Keratinocyte (primary cell): ENCODE data around the gene DYNLT2. TPM values are rescaled to one million over a fixed set of nuclear protein-coding genes. Genes with fewer than 3 reads are reported as not detected.

Experiments
- DNase-seq: peaks from one replicate; pipeline ENCODE4 v3.0.0-alpha.2; 2011; ENCODE audit warnings: low read depth, missing footprints, low spot score
- FAIRE-seq: peaks from 2 replicates; lab custom pipeline; 2011; peaks lifted over from hg19 to GRCh38; lab: Jason Lieb, UNC
- H2AFZ ChIP-seq: 2 replicates; pipeline ENCODE4 v1.6.0; 2012; ENCODE audit warnings: low read length, control low read depth, inconsistent platforms; ENCODE audit not compliant: control insufficient read depth
- H3K27ac ChIP-seq: 2 replicates; pipeline ENCODE4 v1.5.1; 2011; ENCODE audit warnings: low read length; ENCODE audit not compliant: control insufficient read depth, insufficient read depth
- H3K27me3 ChIP-seq: 3 replicates; pipeline ENCODE4 v1.6.0; 2011; ENCODE audit warnings: low read length; ENCODE audit not compliant: control insufficient read depth, insufficient read depth; ENCODE audit errors: extremely low read depth
- H3K36me3 ChIP-seq, 2 experiments: 2 replicates in 1 of 2; 3 replicates in 1 of 2; pipeline ENCODE4 v1.5.1; 2011; ENCODE audit warnings: low read length in 2 of 2, mild to moderate bottlenecking in 1 of 2; ENCODE audit not compliant: control insufficient read depth in 2 of 2, insufficient read depth in 2 of 2; ENCODE audit errors: extremely low read depth in 1 of 2
- H3K4me1 ChIP-seq: 3 replicates; pipeline ENCODE4 v1.5.1; 2011; ENCODE audit warnings: low read length; ENCODE audit not compliant: control insufficient read depth, insufficient read depth; ENCODE audit errors: extremely low read depth
- H3K4me2 ChIP-seq: 3 replicates; pipeline ENCODE4 v1.6.0; 2011; ENCODE audit warnings: low read depth, low read length; ENCODE audit not compliant: control insufficient read depth, insufficient read depth; ENCODE audit errors: extremely low read depth
- H3K4me3 ChIP-seq, 3 experiments: fragments of 200-600 bp in 1 of 3; sonication (generic) in 1 of 3; 2 replicates in 2 of 3; 3 replicates in 1 of 3; pipeline ENCODE4 v1.5.1; 2011 to 2016; ENCODE audit warnings: low read length in 3 of 3, mild to moderate bottlenecking in 3 of 3, control low read depth in 2 of 3, inconsistent platforms in 1 of 3, low read depth in 1 of 3, mixed read lengths in 1 of 3, mixed run types in 1 of 3, moderate library complexity in 1 of 3; ENCODE audit not compliant: control insufficient read depth in 2 of 3, insufficient read depth in 2 of 3; ENCODE audit errors: extremely low read depth in 1 of 3
- H3K79me2 ChIP-seq: 2 replicates; pipeline ENCODE4 v1.6.0; 2012; ENCODE audit warnings: low read length; ENCODE audit not compliant: control insufficient read depth, insufficient read depth
- H3K9ac ChIP-seq: 3 replicates; pipeline ENCODE4 v1.6.0; 2011; ENCODE audit warnings: low read length; ENCODE audit not compliant: control insufficient read depth, insufficient read depth; ENCODE audit errors: extremely low read depth
- H3K9me1 ChIP-seq: 3 replicates; pipeline ENCODE4 v1.6.0; 2011; ENCODE audit warnings: low read length; ENCODE audit not compliant: control insufficient read depth, insufficient read depth; ENCODE audit errors: extremely low read depth
- H3K9me3 ChIP-seq: 2 replicates; pipeline ENCODE4 v1.5.1; 2012; ENCODE audit warnings: low read depth, low read length; ENCODE audit not compliant: control insufficient read depth
- H4K20me1 ChIP-seq: 3 replicates; pipeline ENCODE4 v1.6.0; 2011; ENCODE audit warnings: low read length; ENCODE audit not compliant: control insufficient read depth, insufficient read depth; ENCODE audit errors: extremely low read depth
- EZH2 ChIP-seq: IDR thresholded peaks from one replicate; pipeline ENCODE4 v1.6.1; 2012; ENCODE audit warnings: inconsistent platforms, mild to moderate bottlenecking, low read length, moderate library complexity
- dilution Hi-C: fragments of 300-500 bp; cut with MboI; formaldehyde crosslinking; loops from one replicate; pipeline ENCODE4 v1.7.0; 2020; ENCODE audit warnings: low sequenced_read_pairs; ENCODE audit not compliant: extremely low pct_ligation_motif_present
- polyA plus RNA-seq, 5 experiments: library from polyadenylated mRNA; depleted of rRNA in 3 of 5; stranded (reverse) in 3 of 5; stranded (forward) in 1 of 5; unstranded in 1 of 5; fragments of >200 nt; gene quantifications; 1 replicate in 1 of 5; 2 replicates in 3 of 5; 3 replicates in 1 of 5; pipeline versions ENCODE4 v1.2.1 to v1.2.3, GENCODE V29; 2011 to 2012; ENCODE audit warnings: missing spikeins in 2 of 5, low read depth in 1 of 5, low replicate concordance in 1 of 5
- TF ChIP-seq, protein P1 (sequence below), 3 experiments: IDR thresholded peaks in 1 of 3; conservative IDR thresholded peaks in 1 of 3; optimal IDR thresholded peaks in 1 of 3; 2 replicates in 2 of 3; 3 replicates in 1 of 3; pipeline versions ENCODE3 to v1.5.1; 2011; ENCODE audit warnings: low read length in 3 of 3, mild to moderate bottlenecking in 3 of 3, moderate library complexity in 2 of 3, control low read depth in 1 of 3, inconsistent platforms in 1 of 3; ENCODE audit not compliant: insufficient read depth in 2 of 3; ENCODE audit errors: extremely low read depth in 1 of 3

The DYNLT2 gene
- polyA plus RNA-seq, 1 donor (not counting 4 experiments of a cell fraction or from before 2014, with no cell fraction given) = 0.58 TPM

GRCh38 chr6:169709293-169709692 is 42.1 kb downstream of the DYNLT2 start:
- no peaks in the 10 kb centered on the region for H3K9me1 ChIP-seq
- no peak overlapping the region for H3K9ac ChIP-seq
- no peaks in the 10 kb centered on the region for H3K27me3 ChIP-seq
- H3K4me2 ChIP-seq = no peak overlapping the region
- H3K79me2 ChIP-seq = peaks cover 13% of the 10 kb centered on the region
- dilution Hi-C loops = no loop called here
- TF ChIP-seq EZH2 = no peak
- DNase-seq (no peak), FAIRE-seq (no peak)
- H3K4me3 ChIP-seq = no peak overlapping the region
- no peaks in the 10 kb centered on the region for H3K9me3 ChIP-seq
- H2AFZ ChIP-seq = no peak overlapping the region
- peak overlapping the region; percentile 7 for H3K27ac ChIP-seq
- H4K20me1 ChIP-seq = no peaks in the 10 kb centered on the region
- H3K36me3 ChIP-seq = peaks cover 6% of the 10 kb centered on the region in 2 experiments
- H3K4me1 ChIP-seq = peaks cover 5% of the 10 kb centered on the region

GRCh38 chr6:169707772-169708171 is 43.6 kb downstream of the DYNLT2 start:
- H2AFZ ChIP-seq = no peak overlapping the region
- no peaks in the 10 kb centered on the region for H4K20me1 ChIP-seq
- H3K9me3 ChIP-seq = no peaks in the 10 kb centered on the region
- peaks cover 20% of the 10 kb centered on the region for H3K4me1 ChIP-seq
- TF ChIP-seq, protein P1, sequence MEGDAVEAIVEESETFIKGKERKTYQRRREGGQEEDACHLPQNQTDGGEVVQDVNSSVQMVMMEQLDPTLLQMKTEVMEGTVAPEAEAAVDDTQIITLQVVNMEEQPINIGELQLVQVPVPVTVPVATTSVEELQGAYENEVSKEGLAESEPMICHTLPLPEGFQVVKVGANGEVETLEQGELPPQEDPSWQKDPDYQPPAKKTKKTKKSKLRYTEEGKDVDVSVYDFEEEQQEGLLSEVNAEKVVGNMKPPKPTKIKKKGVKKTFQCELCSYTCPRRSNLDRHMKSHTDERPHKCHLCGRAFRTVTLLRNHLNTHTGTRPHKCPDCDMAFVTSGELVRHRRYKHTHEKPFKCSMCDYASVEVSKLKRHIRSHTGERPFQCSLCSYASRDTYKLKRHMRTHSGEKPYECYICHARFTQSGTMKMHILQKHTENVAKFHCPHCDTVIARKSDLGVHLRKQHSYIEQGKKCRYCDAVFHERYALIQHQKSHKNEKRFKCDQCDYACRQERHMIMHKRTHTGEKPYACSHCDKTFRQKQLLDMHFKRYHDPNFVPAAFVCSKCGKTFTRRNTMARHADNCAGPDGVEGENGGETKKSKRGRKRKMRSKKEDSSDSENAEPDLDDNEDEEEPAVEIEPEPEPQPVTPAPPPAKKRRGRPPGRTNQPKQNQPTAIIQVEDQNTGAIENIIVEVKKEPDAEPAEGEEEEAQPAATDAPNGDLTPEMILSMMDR (optimal IDR thresholded peaks at IDR 0.05 in 1 of 3, IDR thresholded peaks at IDR 0.05 in 1 of 3, conservative IDR thresholded peaks at IDR 0.05 in 1 of 3; ENCODE audit: extremely low read depth in 1 of 3, insufficient read depth in 2 of 3, low read length in 3 of 3) = no peak
- no peak for TF ChIP-seq EZH2
- dilution Hi-C loops = no loop called here
- no peak overlapping the region for H3K4me2 ChIP-seq
- peaks cover 29% of the 10 kb centered on the region for H3K79me2 ChIP-seq
- DNase-seq = no peak
- H3K9ac ChIP-seq = no peak overlapping the region
- no peaks in the 10 kb centered on the region for H3K27me3 ChIP-seq
- no peak overlapping the region for H3K4me3 ChIP-seq
- no peak for FAIRE-seq
- H3K9me1 ChIP-seq = no peaks in the 10 kb centered on the region
- H3K27ac ChIP-seq = no peak overlapping the region
- H3K36me3 ChIP-seq = peaks cover 3 to 6% of the 10 kb centered on the region in 2 experiments

DNA sequence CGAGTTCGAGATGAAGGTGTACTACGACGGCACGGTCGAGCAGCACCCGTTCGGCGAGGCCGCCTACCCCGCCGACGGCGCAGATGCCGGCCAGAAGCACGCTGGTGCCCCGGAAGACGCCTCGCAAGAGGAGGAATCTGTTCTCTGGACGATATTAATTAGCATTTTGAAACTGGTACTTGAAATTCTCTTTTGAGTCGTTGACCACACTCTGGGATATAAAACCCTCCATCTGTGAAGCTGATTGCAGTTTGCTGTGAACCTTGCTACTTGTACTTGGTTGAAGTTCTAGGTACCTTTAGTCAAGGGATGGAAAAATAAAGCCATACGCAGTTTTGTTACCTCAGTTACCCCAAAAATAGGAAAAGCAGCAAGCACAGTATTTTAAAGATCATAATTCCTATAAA is 48.5 kb downstream of the DYNLT2 start:
- Histone ChIP-seq H3K4me2 (peak overlapping the region; percentile 93), H3K9me3 (no peaks in the 10 kb centered on the region), H4K20me1 (no peaks in the 10 kb centered on the region), H3K27ac (peak overlapping the region; percentile 83), H3K4me1 (peaks cover 34% of the 10 kb centered on the region), H3K9ac (peak overlapping the region; percentile 91), H3K4me3 (peak overlapping the region; percentile 90 to 94 (median 91)), H3K9me1 (no peaks in the 10 kb centered on the region), H3K36me3 (peaks cover 0 to 3% of the 10 kb centered on the region in 2 experiments), H3K79me2 (peaks cover 65% of the 10 kb centered on the region), H2AFZ (no peak overlapping the region), H3K27me3 (no peaks in the 10 kb centered on the region)
- dilution Hi-C loops = no loop called here
- TF ChIP-seq, protein P1 (optimal IDR thresholded peaks at IDR 0.05 in 1 of 3, IDR thresholded peaks at IDR 0.05 in 1 of 3, conservative IDR thresholded peaks at IDR 0.05 in 1 of 3; ENCODE audit: extremely low read depth in 1 of 3, insufficient read depth in 2 of 3, low read length in 3 of 3) = no peak
- TF ChIP-seq EZH2 = no peak
- FAIRE-seq = no peak
- DNase-seq = no peak
